T-helper 22 cell (primary cell): ENCODE measurements around the gene PTCH2.
"Not testable (repeated sequence)": the region's sequence is repeated elsewhere in the genome, so short reads cannot be mapped to it uniquely, and the experiment has no call there.

Experiments
- DNase-seq: peaks from one replicate; pipeline ENCODE4 v3.0.0-alpha.2; 2020; ENCODE audit warnings: low read depth

PTCH2 gene

DNA sequence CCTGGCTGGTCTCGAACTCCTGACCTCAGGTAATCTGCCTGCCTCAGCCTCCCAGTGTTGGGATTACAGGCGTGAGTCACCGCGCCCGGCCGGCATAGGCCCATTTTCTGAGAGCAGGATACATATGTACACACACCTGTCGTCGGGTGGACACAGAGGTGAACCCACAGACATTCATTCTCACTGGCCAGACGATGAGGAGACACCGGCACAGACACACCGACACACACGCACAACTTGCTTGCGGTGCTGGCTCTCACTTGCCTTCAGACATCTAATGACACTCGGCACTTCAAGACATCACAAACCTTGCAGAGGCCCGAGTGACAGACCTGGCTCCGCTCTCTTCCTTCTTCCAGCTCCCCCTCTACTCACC lies 579 bp downstream of the PTCH2 start:
- no peak for DNase-seq

DNA sequence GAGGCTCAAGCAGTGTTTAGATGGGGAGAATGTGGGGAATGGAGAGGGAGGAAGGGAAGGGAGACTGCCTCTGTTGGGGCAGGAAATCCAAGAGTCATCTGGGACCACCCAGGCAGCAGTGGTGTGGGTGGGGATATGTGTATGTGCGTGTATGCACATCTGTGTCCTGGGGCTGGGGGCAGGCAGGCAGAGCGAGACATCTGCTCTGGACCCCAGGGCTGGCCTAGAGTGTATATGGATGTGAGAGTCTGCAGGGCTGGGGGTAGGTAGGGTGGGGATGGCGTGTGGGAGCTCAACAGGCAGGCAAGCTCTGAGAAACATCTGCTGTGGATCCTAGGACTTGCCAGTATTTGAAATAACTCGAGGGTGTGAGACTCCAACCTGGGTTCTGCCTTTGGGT lies 3.5 kb downstream of the PTCH2 start:
- DNase-seq, result no peak

DNA sequence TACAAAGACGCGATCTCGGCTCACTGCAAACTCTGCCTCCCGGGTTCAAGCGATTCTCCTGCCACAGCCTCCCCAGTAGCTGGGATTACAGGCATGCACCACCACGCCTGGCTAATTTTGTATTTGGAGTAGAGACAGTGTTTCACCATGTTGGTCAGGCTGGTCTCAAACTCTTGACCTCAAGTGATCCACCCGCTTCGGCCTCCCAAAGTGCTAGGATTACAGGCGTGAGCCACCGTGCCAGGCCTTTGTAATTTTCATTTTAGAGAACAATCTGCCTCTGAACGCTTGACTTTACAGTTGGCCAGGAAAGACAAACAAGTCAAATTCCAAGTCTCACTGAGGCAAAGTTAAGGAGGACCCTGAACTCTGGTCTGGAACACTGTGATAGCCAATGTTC lies 4.8 kb downstream of the PTCH2 start:
- not testable (repeated sequence) for DNase-seq

- DNase-seq, result peak; percentile 58
Observed at GRCh38 chr1:44835738-44836675, 7.0 kb downstream of the PTCH2 start.

GRCh38 chr1:44834328-44834727 lies 8.7 kb downstream of the PTCH2 start:
- no peak for DNase-seq

- no peak for DNase-seq
Observed at GRCh38 chr1:44832056-44832705, 10.9 kb downstream of the PTCH2 start.

- no peak for DNase-seq
Observed at GRCh38 chr1:44831516-44831915, 11.5 kb downstream of the PTCH2 start.

- DNase-seq, result no peak
Observed at GRCh38 chr1:44830900-44831304, 12.2 kb downstream of the PTCH2 start.

DNA sequence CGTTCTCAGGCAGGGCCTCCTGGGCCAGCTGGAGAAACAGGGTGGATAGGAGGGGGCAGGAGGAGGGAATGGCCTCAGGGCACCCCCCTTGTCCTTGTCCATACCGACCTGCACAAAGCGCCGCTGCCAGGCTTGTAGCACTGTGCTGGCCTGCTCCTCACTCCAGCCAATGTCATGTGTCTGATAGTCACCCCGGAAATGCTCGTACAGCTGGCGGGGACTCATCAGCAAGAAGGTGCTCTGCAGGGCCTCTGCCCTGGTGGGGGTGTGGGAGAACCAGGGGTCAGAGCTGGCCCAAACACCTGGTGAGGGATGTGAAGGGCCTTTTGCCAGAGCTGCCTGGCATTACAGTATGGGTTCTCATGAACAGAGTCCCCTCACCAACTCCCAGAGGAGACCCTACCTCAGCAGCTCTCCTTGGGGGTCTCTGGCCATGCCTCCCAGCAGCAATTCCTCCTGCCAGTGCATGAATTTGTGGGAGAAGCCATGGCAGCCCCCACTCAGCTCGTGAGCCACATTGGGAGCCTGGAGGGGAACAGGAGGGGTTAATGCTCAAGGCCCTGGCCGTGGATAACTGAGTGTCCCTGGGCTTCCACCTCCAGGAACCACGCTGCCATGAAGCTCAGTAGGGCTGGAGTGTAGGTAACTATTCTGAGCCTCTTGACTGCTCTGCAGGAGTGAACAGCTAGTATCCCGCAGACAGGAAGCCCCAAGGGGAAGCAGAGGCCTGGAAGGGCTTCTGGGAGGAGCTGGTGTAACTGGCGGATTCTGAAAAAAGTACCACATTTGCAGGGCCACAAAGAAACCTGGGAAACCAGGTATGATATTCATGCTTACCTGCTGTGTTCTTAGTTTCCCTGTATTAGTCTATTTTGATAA lies 13.3 kb downstream of the PTCH2 start:
- DNase-seq, result no peak

GRCh38 chr1:44828841-44829440 lies 14.1 kb downstream of the PTCH2 start:
- DNase-seq, result no peak

GRCh38 chr1:44828003-44828651 lies 14.9 kb downstream of the PTCH2 start:
- no peak for DNase-seq

DNA sequence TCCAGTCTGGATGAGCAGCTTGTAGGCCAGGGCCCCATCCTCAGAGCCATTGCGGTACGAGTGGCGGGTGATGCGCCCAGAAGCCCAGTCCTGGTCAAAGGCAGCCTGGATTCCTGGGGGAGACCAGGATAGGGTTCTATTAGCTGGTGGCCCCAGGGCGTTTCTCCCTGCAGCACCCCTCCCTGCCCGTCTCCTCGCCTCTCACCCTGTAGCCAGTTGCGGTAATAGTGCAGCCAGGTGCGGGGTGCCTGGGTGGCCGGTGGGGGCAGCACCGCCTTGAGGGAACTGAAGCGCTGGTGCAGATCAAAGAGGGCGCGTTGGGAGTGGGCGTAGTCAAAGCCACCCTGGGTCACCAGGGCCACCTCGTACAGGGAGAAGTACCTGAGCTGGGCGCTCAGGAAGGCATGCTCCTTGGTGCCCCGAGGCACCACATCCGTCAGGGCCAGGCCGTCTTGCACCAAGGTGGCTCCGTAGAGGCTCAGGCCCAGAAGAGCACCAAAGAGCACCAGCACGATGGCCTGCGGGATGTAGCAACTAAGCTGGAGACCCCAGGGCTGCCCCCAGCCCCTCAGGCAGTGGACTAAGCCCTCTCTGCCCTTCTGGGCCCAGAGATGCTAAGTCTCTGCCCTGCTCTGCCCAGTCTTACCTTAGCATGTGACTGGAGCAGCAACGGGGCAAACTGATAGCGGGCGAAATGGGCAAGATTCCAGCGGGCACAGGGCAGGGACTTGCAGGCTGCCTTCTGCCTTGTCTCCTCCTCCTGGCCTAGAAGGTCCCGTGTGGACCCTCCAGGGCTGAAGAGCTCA lies 15.7 kb downstream of the PTCH2 start:
- DNase-seq, result no peak

DNA sequence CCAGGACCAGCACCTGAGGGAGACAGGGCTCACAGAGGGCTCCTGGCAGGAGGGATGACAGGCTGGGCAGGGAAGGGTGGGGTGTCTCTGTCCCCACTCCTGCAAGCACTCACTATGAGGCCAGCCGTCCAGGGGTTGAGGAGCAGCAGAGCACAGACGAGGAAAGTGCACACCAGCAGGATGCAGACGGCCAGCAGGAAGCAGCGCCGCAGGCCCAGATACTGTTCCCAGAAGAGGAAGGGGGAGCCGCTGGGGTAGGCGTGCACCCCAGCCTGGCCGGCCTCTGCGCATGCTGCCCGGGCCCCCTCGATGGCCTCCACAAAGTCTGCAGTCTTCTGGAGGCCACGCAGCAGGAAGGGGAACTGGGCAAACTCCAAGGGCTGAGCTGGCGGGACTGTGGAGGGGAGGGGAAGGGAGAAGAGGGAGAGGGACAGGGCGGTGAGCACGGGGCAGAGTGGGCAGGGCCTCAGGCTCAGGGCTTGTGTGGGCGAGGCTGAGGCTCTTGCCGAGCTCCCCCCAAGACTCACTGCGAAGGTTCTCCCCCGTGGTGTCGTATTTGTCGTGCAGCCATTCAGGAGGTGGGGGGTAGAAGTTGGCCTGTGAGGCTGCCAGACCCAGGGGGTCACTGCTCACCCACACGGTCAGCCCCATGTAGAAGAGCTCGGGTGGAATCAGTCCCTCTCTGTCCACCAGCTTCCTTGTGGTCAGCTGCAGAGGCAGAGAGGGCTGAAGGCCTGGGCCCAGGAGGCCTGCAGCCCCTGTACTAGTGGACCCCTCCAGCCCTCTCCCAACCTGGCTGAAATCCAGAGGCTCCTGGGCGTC lies 16.5 kb downstream of the PTCH2 start:
- DNase-seq, result no peak

- DNase-seq, result not testable (repeated sequence)
Observed at GRCh38 chr1:44824392-44824791, 18.7 kb downstream of the PTCH2 start.

GRCh38 chr1:44822981-44823451 lies 20.0 kb downstream of the PTCH2 start:
- no peak for DNase-seq

DNA sequence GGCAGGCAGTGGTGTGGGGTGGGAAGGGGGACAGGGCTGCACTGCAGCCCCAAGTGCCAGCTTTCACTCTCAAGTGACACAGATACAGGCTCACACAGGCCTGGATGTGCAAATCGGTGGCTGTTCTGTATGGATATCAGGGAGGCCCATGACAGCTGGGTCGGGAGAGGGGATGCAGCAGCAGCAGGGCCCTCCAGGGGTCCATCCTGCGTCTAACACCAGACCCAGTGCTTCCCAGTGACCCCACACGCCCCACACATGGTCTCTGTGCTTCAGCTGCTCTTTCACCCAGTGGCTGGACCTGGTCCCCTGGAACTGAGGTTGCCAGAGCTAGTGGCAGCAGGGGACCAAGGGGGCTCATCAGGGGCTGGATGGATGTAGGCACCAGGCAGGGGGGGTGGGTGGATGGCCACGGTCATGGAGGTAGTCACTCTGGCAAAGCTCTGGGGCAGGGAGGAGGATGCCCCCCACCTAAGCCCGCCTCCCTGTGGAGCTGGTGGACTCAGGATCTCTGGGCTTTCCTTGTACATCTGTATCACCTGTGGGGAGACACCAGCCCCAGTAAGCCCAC lies 20.8 kb downstream of the PTCH2 start:
- DNase-seq, result no peak

DNA sequence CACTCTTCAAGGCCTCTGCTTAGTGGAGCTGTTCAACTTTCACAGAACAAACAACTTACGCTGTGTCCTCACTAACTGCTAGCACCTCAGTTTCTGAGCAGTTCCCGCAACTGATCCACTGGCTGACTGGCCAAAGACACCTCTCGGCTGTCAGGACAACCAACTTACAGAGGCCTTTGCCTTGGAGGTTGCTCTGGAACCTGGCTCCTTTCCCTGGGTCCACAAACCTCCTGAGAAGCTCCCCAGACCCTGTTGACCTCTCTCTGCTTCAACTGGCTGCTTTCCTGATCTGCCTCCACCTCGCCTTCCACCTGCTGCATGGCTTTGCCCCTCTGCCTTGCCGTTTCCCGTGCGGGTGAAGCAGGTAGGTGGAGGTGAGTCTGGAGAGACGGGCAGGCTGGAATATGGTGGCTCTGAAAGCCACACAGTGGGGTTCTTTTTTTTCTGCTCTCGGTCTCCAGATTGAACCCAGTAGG lies 21.8 kb downstream of the PTCH2 start:
- DNase-seq, result no peak

- no peak for DNase-seq
Observed at GRCh38 chr1:44820328-44821239, 22.5 kb downstream of the PTCH2 start.
